GM18505 (cell line): ENCODE results near the gene KLK12.

Experiments
- ATAC-seq: cut with Tn5 transposase; IDR thresholded peaks from one replicate; pipeline ENCODE4 v1.9.1; 2021; ENCODE audit not compliant: unreplicated experiment
- POLR2A ChIP-seq: IDR thresholded peaks from 4 replicates; pipeline ENCODE4 v1.6.1; 2011; ENCODE audit warnings: borderline replicate concordance; ENCODE audit not compliant: insufficient read depth, insufficient read length; ENCODE audit errors: extremely low read depth

KLK12 gene

GRCh38 chr19:50979758-50980157, 55.0 kb downstream of the KLK12 start:
- no peak for ATAC-seq
- TF ChIP-seq POLR2A, result no peak
